NCI-H748 treated with DMSO at 0.1 percent for 48 hours (cell line): Measurements from ENCODE around the gene GTF2F2.
"Not testable (repeated sequence)": the region's sequence is repeated elsewhere in the genome, so short reads cannot be mapped to it uniquely, and the experiment has no call there.

Experiments used
- DNase-seq: peaks from one replicate; lab custom pipeline; 2025; lab: John Stamatoyannopoulos, UW

GTF2F2 gene

DNA sequence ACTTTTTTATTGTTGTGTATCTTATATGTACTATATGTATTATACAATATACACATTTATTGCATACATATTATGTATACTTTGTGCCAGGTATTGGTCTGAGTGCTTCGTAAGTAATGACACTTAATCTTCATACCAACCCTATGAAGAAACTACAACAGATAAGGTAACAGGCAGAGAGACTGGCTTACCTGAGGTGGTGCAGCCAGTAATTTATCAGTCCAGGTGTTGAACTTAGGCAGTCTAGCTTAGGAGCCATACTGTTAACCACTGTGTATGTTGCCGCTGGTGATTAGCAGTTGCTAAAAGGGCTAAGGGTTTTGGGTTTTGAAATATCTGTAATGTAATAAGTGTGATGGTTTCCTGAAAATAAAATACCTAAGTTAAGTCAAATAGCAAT is 134.1 kb downstream of the GTF2F2 start:
- no peak for DNase-seq

DNA sequence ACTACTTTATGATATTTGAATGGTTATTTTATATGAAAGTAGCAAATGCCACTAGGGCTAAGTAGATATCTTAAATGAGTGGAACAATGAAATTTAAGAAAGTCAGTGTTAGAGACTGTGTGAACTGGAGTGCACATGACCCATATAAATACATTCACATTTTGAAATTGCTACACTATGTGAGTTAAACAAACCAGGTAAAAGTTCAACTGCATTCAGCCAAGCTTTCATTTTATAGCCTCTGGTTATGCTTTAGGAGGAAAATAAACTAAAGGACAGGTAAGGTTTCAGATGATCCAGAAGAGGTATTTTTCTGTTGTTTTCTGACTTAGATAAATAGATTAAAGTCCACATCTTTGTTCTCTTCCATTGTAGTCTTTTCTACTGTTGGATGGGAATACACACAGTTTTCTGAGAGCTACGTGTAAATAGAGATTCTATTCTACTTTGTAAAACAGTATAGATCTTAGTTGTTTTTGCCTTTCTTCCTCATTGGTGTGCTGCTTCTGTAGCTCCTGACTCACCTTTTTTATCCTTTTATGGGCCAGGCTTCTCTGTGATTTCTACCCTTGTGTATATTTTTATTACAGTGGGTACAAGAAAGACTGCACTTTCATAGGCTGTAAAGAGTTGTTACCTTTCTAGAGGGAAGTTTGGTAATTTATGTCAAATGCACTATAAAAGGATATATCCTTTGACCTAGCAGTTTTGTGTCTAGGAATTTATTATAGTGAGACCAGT is 135.1 kb downstream of the GTF2F2 start:
- DNase-seq = no peak

DNA sequence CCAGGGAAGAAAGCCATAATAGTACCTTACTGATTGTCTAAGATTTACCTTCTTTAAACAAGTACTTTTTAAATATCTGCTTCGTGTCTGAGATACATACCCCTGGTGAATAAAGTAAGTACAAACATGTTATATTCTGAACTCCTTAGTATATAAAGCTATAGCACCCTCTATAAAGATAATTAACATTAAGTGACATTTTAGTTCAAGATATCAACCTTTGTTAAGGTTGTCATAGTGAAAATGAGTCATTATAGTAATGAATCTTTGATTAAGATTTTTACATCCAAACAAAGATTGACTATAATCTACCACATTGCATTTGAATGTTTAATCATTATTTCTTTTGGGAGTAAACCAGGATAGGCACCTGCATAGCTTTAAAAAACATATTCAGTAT is 135.9 kb downstream of the GTF2F2 start:
- DNase-seq = no peak

DNA sequence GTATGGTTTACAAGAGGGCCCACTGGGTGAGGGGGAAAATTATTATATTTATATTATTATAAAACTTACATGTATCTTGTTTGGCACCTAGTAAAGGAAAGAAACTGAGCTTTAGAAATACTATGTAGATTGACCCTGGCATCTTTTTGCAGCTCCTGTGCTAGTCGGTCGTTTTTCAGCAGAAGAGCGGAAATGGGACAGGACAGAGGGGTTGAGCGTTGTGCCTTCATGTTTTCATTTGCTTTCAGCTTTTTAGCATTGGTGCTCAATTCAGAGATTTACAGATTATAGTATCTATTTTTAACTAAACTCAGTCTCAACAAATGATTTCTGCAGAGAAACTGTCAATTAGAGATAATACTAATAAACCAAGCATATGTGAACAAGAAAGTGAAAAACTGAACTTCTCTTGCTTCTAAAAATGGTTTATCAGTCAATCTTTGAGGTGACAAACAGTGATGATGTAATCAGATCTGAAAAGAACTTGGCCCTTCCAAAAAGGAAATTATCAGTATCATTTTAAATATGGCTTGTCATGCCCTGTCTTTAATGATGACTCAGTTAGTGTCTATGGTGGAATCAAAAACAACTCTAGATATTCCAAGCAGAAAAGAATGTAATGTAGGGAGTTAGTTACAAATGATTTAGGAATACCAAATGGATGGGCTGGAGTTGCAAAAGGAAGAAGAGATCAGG is 137.5 kb downstream of the GTF2F2 start:
- no peak for DNase-seq

DNA sequence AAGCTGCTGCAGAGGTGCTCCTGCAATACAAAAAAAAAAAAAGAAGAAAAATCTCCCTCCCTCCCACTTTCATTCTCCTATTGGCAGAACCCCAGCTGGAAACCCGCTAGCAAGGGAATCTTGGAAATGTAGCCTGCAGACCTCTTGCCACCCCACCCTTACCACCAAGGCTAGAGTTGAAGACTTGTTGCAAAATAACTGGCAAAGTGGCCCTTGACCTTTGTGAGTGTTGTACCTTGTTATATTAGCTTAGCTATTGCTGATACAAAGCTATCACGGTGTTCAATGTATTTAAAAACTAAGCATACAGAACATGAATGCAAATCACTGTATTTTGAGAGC is 138.0 kb downstream of the GTF2F2 start:
- DNase-seq = no peak

DNA sequence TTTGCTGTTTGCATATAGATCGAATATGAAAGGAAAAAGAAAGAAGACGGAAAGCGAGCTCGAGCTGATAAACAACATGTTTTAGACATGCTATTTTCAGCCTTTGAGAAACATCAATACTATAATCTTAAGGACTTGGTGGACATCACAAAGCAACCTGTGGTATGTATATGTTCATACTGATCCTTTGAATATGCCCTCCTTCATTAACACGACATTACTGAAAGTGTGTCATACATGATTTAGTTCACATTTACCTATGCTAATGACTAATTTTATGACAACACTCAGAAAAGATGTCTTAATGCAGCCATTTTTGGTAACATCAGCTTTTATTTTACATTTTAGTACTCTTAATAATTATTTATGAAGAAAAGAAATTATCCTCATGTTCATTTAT is 146.9 kb downstream of the GTF2F2 start:
- no peak for DNase-seq

DNA sequence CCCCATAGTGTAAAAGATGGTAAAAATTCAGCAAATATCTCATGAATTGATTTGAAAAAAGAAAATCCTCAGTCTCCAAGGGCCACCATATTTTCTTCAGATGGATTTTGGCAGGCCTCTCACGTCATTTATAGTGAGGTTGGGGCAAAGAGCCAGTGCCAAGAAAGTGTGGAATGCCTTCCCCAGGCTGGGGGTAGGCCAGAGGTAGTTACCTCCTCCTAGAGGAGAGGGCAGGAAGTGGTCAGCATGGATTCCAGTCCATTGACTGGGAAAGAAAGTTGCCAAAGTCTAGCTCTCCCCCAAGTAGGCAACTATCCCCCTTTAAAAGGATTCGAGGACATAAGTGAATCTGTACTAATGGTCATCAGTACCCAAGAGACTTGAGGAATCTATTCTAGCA is 148.9 kb downstream of the GTF2F2 start:
- no peak for DNase-seq

DNA sequence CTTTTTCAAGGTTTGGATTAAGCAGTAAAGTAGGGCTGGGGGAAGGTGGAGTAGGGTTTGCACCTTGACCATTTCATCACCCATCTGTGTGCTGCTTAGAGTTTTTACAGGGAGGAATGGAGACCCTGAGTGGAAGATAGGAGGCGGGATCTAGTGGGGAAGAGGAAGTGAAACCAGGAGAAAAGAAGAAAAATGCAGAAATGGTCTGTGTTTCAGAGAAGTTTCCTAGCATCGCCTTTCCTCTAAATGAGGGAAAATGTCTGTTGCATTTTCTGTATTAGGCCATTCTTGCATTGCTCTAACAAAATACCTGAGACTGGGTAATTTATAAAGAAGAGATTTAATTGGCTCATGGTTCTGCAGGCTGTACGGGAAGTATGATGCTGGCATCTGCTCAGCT is 156.6 kb downstream of the GTF2F2 start:
- DNase-seq = no peak

DNA sequence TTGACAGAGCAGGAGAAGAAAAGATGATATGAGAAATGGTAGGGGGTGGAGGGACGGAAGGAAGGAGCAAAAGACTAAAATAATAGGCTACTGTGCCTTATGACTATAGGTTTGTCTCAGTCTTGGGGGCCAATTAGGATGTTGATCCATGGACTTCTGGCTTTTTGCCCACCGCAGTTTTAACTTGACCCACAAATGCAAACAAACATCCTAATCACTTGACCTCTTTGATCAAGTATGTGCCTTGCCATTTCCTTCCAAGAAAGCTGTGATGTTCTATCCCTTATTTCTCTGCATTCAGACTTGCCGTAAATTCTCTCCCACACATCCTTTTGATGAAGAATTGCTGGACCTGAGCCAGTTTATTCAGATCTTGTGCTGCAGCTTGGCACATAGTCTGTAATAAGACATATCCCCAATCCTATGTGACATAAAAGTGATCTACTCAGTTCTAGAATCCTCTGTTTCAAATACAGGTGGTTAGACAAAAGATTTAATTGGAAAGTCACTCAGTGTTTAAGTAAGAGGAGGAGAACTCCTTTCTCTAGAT is 157.9 kb downstream of the GTF2F2 start:
- no peak for DNase-seq

DNA sequence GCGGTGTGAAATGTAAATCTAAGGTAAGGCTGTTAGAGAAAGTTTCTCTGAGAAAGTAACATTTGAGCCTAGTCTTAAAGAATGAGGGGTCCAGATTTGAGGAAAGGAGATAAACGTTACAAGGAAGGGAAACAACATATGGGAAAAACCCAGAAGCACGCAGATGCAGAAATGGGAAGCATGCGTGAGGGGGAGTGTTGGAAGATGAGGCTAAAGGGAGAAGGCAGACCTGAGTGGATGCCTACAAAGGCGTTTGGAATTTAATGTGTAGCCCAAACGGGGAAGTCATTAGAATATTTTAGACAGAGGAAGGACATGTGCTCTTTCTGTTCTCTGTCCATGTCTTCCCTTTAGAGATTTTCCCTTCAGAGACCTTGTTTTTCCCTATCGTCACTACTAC is 159.7 kb downstream of the GTF2F2 start:
- no peak for DNase-seq

DNA sequence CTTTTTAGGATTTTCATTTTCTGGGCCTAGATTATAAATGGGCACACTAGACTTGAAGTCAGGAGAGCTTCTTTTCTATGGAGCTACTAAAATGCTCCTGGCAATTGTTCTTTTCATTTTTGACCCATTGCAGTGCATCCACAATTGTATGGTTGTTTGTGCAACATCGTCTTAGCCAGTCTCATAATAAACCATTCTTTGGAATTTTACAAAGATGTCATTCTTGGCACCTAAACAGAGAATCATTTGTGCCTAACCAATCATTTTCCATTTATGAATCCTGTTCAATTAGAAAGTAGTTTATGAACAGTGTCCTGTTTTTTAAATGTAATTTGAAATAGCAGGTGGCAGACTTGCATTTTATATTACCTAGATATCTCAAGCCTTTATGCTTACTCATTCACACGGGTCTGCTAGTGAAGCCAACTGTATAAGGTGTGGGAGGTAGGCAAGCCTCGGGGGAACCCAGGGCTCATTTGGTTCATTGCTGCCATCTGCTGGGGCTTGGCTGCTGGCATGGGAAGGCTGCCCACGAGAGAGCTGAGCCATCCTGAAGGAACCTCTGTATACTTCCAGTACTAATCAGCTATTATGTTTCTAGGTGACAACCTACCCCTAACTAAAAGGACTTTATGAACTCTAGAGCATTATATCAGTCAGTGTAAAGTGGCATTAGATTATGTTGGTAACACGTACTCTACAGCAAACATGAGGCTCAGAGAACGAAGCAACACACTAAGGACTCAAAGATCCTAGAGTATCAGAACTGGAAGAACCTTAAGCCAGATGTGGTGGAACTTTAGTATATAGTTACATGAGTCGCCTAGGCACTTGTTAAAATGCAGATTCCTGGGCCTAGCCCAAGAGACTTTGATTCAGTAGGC is 160.7 kb downstream of the GTF2F2 start:
- no peak for DNase-seq

DNA sequence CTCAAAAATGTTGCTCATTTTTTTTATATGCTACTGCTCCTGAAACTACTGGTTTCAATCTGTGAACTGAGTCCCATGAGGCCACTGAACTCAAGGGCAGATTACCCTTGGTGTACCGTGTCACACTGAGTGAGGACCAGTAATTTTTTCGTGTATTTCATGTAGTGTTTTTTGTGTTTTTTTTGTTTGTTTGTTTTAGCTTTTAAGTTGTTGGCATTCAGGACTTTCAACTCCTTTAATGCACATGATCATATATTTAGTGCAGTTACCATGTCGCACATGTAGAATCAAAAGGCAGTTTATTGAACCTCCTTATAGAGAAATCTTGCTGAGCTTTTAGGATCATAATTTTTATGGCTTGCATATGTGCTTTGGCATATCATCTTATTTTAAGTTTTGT is 162.7 kb downstream of the GTF2F2 start:
- DNase-seq = no peak

DNA sequence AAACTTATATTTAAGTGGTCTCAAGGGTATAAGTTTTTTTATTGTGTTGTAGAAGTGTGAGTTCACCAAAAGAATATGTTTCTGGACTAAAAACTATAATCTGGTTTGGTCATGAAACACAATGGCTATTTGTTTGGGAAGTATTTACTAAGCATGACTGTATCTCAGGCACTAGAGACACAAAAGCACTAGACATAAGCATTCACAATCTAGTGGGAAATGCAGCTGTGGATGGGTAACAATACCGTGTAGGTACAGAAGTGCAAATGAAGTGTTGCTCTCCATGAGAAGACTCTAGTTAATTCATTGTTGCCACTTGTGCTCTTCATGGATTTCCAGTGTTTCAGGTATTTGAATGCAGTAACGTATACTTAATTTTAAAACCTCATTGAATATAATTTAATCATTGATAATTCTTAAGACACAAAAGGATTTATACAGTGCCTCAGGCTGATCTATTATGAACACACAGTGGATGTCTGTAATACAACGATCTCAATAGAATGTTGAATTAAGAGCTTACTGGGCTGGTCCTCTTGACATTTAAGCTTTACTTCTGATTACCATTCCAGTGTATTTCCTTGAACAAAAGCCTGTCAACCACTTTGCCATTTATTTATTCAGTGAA is 169.7 kb downstream of the GTF2F2 start:
- no peak for DNase-seq

DNA sequence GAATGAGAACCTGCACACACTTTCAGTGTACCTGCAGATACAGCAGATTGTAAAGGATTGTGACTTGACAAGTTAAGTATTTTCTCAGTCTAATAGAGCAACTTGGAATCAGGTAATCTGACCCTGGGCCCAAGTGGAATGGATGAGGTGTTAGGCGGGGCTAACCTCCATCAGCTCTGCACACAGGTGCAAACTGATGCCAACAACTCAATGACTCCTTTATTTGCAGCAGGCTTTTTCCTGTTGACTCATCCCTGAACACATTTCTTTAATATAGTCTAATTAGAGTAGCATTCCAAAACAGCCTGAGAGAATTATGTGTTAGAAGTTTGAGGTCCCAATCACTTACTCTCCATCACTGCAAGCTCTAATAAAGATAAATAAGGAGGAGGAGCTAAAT is 171.9 kb downstream of the GTF2F2 start:
- no peak for DNase-seq

DNA sequence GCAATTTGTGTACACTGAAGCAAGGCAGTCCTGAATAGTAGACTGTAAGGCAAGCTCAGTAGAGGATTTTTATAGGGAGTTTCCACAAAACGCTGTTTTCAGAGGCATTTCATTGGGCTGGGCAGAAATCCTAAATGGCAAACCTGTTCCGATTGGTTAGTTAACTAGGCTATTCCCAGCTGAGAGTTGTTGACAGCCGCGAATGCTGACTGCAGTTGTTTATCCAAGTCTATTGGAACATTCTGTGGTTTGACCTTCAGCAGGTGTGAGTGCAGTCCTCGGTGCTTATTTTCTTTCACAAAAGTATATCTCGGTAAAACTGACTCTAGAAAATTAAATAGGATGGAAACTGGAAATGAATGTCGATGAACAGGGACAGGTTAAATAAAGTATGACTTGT is 175.2 kb downstream of the GTF2F2 start:
- DNase-seq = no peak

DNA sequence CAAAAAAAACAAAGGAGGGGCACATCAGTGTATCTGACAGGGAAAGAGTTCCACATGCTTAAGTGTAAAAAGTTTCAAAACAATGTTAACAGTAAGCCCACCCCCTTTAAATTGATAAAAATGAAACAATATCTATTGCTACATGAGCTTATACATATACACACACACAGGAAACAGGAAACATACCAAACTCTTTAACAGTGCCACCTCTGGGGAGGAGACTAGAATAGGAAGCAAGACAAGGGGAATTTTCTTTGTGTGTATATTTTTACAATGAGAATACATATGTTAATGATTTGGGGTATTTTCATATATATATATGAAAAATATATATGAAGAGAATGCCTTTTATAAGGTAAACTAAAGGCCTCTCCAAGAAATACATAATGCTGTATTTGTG is 175.9 kb downstream of the GTF2F2 start:
- DNase-seq = no peak

DNA sequence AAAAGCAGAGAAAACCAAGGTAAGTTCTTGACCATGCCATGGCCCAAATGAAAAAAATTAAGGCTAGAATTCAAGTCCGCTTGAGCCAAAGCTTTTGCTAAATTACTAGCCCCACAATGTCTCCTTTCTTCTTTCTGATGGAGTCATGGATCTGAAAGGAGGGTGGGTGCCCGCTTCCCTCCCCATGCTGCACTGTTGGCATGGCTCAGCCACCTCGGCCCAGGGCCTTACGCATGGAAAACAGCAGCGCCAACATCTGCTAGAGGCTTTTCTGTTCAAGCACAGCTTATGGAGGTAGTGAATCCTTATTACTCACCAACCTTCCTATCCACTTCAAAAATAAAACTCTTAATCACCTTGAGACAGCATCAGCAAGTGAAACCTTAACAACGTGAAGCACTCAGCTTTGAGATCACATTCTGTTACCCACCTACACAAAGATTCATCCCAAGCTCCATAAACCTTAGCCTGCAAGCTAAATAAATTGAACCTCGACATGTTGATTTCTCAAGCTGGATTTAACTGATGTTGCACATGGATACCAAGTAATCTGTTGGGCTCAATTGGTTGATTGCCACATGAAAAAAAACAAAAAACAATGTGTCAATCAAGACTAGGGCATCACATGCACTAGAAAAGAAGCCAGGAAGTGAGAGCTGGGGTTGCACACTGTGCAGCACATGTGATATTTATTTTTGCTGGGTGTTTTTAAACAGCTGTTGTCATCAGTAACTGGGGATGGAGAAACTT is 177.3 kb downstream of the GTF2F2 start:
- no peak for DNase-seq

DNA sequence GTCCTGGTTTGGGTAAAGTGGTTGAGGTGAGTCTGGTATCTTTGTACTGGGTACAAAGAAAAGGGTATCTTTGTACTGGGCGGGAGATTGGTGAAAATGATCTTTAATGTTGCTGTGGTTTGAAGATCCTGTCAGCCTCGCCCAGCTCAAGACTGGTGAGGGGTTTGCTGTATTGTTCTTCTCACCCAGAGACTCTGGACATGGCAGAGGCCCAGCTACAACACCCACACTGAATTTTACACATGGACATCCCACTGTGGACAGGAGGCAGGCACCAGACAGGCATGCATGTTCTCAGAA is 177.8 kb downstream of the GTF2F2 start:
- DNase-seq = no peak

DNA sequence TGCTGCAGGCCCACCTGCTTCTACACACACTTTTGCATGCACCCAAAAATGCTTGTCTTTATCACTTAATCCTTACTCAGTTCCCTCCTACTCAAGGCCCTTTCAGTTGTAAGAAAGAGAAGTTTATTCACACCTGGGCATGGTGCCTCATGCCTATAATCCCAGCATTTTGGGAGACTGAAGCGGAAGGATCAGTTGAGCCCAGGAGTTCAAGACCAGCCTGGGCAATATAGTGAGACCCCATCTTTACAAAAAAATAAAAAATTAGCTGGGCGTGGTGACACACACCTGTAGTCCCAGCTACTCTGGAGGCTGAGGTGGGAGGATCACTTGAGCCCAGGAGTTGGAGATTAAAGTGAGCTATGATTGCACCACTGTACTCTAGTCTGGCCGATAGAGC is 178.2 kb downstream of the GTF2F2 start:
- DNase-seq = not testable (repeated sequence)

DNA sequence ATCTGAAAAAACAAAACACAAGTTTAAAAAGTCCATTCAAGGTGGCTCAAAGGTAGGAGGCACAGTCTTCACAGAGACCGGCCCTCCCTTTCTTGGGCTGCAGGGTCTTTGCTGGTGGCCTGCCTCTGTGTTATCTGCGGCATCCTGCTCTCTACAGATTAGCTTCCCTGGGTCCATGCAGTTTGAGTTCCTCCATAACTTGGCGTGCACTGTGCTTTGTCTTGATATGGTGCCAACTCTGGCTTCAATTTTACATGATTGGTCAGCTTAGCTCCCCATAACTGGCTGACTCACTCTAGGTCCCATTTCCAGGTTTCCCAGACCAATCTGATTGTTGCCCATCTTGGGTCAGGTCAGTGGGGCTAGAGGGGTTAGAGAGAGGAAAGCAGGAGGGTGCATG is 178.9 kb downstream of the GTF2F2 start:
- no peak for DNase-seq

DNA sequence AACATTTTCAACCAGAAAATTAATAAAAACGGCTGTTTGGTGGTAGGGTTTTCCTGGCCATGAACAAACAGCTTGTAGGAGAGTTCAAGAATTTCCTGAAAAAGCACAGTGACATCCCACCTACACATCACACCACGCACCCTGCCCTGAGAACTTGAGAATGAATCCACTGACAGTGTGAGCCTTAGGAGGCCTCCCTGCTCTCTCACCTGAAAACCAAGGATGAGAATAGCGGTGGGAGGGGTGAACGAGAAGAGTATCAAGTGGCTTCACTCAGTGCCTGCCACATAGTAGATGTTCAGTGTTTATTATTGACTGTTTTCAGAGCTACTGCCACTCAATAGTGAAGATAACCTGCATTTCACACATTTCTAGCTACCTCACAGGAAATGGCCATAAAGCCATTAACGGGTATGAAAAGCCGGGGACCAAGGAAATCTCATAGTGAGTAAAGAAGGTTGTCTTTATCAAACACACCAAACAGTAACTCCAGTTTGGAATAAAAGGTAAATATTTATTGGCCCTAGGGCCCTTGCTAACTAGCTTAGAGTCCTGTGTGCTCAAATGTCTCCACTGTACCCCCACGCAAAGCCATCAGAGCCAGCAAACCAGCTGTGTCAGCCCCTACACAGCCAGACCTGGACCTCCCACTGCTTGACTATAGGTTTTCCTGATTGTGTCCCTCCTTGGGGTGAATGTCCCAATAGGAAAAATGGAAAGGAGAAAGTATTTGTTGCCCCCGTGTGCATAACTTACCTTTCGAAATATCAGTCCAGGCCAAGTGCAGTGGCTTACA is 180.1 kb downstream of the GTF2F2 start:
- no peak for DNase-seq
